ENCODE measurements around the gene SMTNL2.
A peak's percentile ranks its signal among the peaks of the same experiment; 100 is the strongest.

- TF ChIP-seq, protein P1, sequence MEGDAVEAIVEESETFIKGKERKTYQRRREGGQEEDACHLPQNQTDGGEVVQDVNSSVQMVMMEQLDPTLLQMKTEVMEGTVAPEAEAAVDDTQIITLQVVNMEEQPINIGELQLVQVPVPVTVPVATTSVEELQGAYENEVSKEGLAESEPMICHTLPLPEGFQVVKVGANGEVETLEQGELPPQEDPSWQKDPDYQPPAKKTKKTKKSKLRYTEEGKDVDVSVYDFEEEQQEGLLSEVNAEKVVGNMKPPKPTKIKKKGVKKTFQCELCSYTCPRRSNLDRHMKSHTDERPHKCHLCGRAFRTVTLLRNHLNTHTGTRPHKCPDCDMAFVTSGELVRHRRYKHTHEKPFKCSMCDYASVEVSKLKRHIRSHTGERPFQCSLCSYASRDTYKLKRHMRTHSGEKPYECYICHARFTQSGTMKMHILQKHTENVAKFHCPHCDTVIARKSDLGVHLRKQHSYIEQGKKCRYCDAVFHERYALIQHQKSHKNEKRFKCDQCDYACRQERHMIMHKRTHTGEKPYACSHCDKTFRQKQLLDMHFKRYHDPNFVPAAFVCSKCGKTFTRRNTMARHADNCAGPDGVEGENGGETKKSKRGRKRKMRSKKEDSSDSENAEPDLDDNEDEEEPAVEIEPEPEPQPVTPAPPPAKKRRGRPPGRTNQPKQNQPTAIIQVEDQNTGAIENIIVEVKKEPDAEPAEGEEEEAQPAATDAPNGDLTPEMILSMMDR (IDR thresholded peaks at IDR 0.05; ENCODE audit: low read length): peak; percentile 53
- TF ChIP-seq EZH2 (optimal IDR thresholded peaks at IDR 0.05; ENCODE audit: low read depth, low read length): no peak
- TF ChIP-seq EZH2phosphoT487 (IDR thresholded peaks at IDR 0.05; ENCODE audit: low read length): no peak
These were observed 10.8 kb downstream of the SMTNL2 start for GRCh38 chr17:4594931-4595684.

All from MM.1S (cell line).